Activated naive CD4-positive, alpha-beta T cell treated with anti-CD3 and anti-CD28 coated beads for 36 hours (primary cell): ENCODE data around the gene YRDC. TPM values are rescaled to one million over a fixed set of nuclear protein-coding genes. Genes with fewer than 3 reads are reported as not detected.
A peak's percentile ranks its signal among the peaks of the same experiment; 100 is the strongest.

Experiments
- CTCF ChIA-PET: fragments of 350-600 bp; sonication (Branson Sonifier 250); formaldehyde crosslinking; loops from one replicate; lab custom pipeline; 2021; ENCODE audit warnings: antibody characterized with exemption; lab: Charles Lee
- DNase-seq: peaks from one replicate; pipeline ENCODE4 v3.0.0-alpha.2; 2020
- H3K27ac Mint-ChIP-seq: one replicate; pipeline ENCODE4 v1.8.0; 2021; ENCODE audit warnings: mild to moderate bottlenecking, mixed read lengths
- H3K27me3 Mint-ChIP-seq: one replicate; pipeline ENCODE4 v1.8.0; 2021; ENCODE audit warnings: low read depth, mixed read lengths
- H3K36me3 Mint-ChIP-seq: one replicate; pipeline ENCODE4 v1.8.0; 2021; ENCODE audit warnings: low read depth, mixed read lengths
- H3K4me1 Mint-ChIP-seq: one replicate; pipeline ENCODE4 v1.8.0; 2021; ENCODE audit warnings: low read depth, mixed read lengths
- H3K4me3 Mint-ChIP-seq: one replicate; pipeline ENCODE4 v1.8.0; 2021; ENCODE audit warnings: mild to moderate bottlenecking, moderate library complexity, mixed read lengths
- H3K9me3 Mint-ChIP-seq: one replicate; pipeline ENCODE4 v1.8.0; 2021; ENCODE audit warnings: mixed read lengths
- intact Hi-C: fragments of 100-400 bp; cut with micrococcal nuclease; formaldehyde crosslinking; loops from one replicate; pipeline ENCODE4 v1.15.1; 2023
- total RNA-seq, 2 experiments: library from RNA; stranded (reverse); gene quantifications; one replicate each; pipeline ENCODE4 v1.2.3, GENCODE V29; 2021

Gene YRDC
- total RNA-seq, 2 experiments from 2014 or later = 31.6 to 31.7 TPM

- peaks cover 50% of the 10 kb centered on the region for H3K27me3 Mint-ChIP-seq
- H3K9me3 Mint-ChIP-seq = no peaks in the 10 kb centered on the region
- no peaks in the 10 kb centered on the region for H3K36me3 Mint-ChIP-seq
- CTCF ChIA-PET = interaction anchor here (0.5 kb wide), 1 partner anchor 308 kb away, joined by 5 read pairs; no protein-coding TSS in a partner anchor
- H3K27ac Mint-ChIP-seq = no peak overlapping the region
- intact Hi-C loops = no loop called here
- H3K4me1 Mint-ChIP-seq = peaks cover 23% of the 10 kb centered on the region
- no peak for DNase-seq
- H3K4me3 Mint-ChIP-seq = no peak overlapping the region
Observed at GRCh38 chr1:37762516-37762915, 45.5 kb downstream of the YRDC start.

- Mint-ChIP-seq H3K36me3 (no peaks in the 10 kb centered on the region), H3K4me3 (no peak overlapping the region), H3K27ac (no peak overlapping the region), H3K4me1 (peaks cover 21% of the 10 kb centered on the region), H3K27me3 (peaks cover 44% of the 10 kb centered on the region), H3K9me3 (no peaks in the 10 kb centered on the region)
- DNase-seq = no peak
- CTCF ChIA-PET = no interaction called here
- intact Hi-C loops = no loop called here
Observed at GRCh38 chr1:37761416-37762095, 46.5 kb downstream of the YRDC start.

GRCh38 chr1:37759451-37759850 is 48.6 kb downstream of the YRDC start:
- no peaks in the 10 kb centered on the region for H3K36me3 Mint-ChIP-seq

GRCh38 chr1:37755951-37756560 is 52.0 kb downstream of the YRDC start:
- no peak for DNase-seq
- intact Hi-C loops = loop anchor here (2.0 kb wide), 1 partner anchor 63 kb away; the partner anchor contains the start of gene CDCA8
- no peaks in the 10 kb centered on the region for H3K36me3 Mint-ChIP-seq
- no peak overlapping the region for H3K27ac Mint-ChIP-seq
- no peak overlapping the region for H3K4me3 Mint-ChIP-seq
- peaks cover 26% of the 10 kb centered on the region for H3K27me3 Mint-ChIP-seq
- CTCF ChIA-PET = no interaction called here
- no peaks in the 10 kb centered on the region for H3K9me3 Mint-ChIP-seq
- H3K4me1 Mint-ChIP-seq = peaks cover 19% of the 10 kb centered on the region

More at GRCh38 chr1:37759451-37759850, 48.6 kb downstream of the YRDC start:
- H3K27me3 Mint-ChIP-seq = peaks cover 33% of the 10 kb centered on the region
- peaks cover 12% of the 10 kb centered on the region for H3K4me1 Mint-ChIP-seq
- CTCF ChIA-PET = no interaction called here
- DNase-seq = no peak
- no peaks in the 10 kb centered on the region for H3K9me3 Mint-ChIP-seq
- H3K4me3 Mint-ChIP-seq = no peak overlapping the region
- no peak overlapping the region for H3K27ac Mint-ChIP-seq
- intact Hi-C loops = no loop called here

GRCh38 chr1:37755290-37755689 is 52.7 kb downstream of the YRDC start:
- Mint-ChIP-seq H3K4me3 (no peak overlapping the region), H3K36me3 (no peaks in the 10 kb centered on the region), H3K9me3 (no peaks in the 10 kb centered on the region), H3K27me3 (peaks cover 30% of the 10 kb centered on the region), H3K27ac (no peak overlapping the region), H3K4me1 (peaks cover 19% of the 10 kb centered on the region)
- peak; percentile 65 for DNase-seq
- CTCF ChIA-PET = no interaction called here
- intact Hi-C loops = loop anchor here (2.0 kb wide), 1 partner anchor 62 kb away; the partner anchor contains the start of gene CDCA8

GRCh38 chr1:37753473-37754321 is 54.3 kb downstream of the YRDC start:
- Mint-ChIP-seq H3K27ac (no peak overlapping the region), H3K9me3 (no peaks in the 10 kb centered on the region), H3K4me1 (peaks cover 19% of the 10 kb centered on the region), H3K36me3 (no peaks in the 10 kb centered on the region), H3K4me3 (peak overlapping the region; percentile 53), H3K27me3 (peaks cover 34% of the 10 kb centered on the region)
- CTCF ChIA-PET = no interaction called here
- DNase-seq = no peak
- intact Hi-C loops = loop anchor here (2.0 kb wide), 1 partner anchor 61 kb away; the partner anchor contains the start of gene CDCA8

Other genes with a start within 250 kb of the YRDC start
- 10 to 100 TPM; 62.2 to 65.3 TPM for gene GNL2, start 212.3 kb downstream of the YRDC start, total RNA-seq
- gene RSPO1, start 173.3 kb downstream of the YRDC start, total RNA-seq = not detected
- 10 to 100 TPM; 73.6 to 78.6 TPM for gene CDCA8, start 115.7 kb downstream of the YRDC start, total RNA-seq
- under 1 TPM in 1 of 2 experiments, not detected in 1; 0.33 TPM for gene EPHA10, start 43.1 kb downstream of the YRDC start, total RNA-seq
- under 1 TPM; 0.69 to 0.74 TPM for gene MANEAL, start 14.4 kb downstream of the YRDC start, total RNA-seq
- 10 to 100 TPM; 12.8 to 14.2 TPM for gene C1orf122, start 418 bp downstream of the YRDC start, total RNA-seq
- gene MTF1, start 51.4 kb upstream of the YRDC start, total RNA-seq = 10 to 100 TPM; 18.9 to 19.1 TPM
- gene INPP5B, start 138.8 kb upstream of the YRDC start, total RNA-seq = 10 to 100 TPM; 30.4 to 31.2 TPM
- 10 to 100 TPM; 88.2 to 89.9 TPM for gene SF3A3, start 181.8 kb upstream of the YRDC start, total RNA-seq
- 10 to 100 TPM; 12.1 to 12.7 TPM for gene FHL3, start 197.3 kb upstream of the YRDC start, total RNA-seq
- gene UTP11, start 204.5 kb upstream of the YRDC start, total RNA-seq = 10 to 100 TPM; 49.7 to 49.8 TPM
- not detected for gene POU3F1, start 238.6 kb upstream of the YRDC start, total RNA-seq